ENCODE data around the gene E2F6. TPM values are rescaled to one million over a fixed set of nuclear protein-coding genes. Genes with fewer than 3 reads are reported as not detected.

The E2F6 gene
- 10 to 100 TPM; 29.4 to 46.1 (median 36.2) TPM for total RNA-seq

GRCh38 chr2:11465485-11466306 is at the start of gene E2F6:
E2F6 (minus strand) TSS chr2:11466161; CDS start chr2:11465879, 282 bp downstream.
- Histone ChIP-seq H3K36me3 (no peaks in the 10 kb centered on the region), H3K27ac (peak within 1 kb of the TSS; percentile 91 to 100 (median 98)), H3K4me3 (peak within 1 kb of the TSS; percentile 68 to 91 (median 80)), H3K9me3 (no peaks in the 10 kb centered on the region), H3K27me3 (no peaks in the 10 kb centered on the region), H3K4me1 (peaks cover 42 to 52% of the 10 kb centered on the region in 2 donors)
- TF ChIP-seq, protein P1, sequence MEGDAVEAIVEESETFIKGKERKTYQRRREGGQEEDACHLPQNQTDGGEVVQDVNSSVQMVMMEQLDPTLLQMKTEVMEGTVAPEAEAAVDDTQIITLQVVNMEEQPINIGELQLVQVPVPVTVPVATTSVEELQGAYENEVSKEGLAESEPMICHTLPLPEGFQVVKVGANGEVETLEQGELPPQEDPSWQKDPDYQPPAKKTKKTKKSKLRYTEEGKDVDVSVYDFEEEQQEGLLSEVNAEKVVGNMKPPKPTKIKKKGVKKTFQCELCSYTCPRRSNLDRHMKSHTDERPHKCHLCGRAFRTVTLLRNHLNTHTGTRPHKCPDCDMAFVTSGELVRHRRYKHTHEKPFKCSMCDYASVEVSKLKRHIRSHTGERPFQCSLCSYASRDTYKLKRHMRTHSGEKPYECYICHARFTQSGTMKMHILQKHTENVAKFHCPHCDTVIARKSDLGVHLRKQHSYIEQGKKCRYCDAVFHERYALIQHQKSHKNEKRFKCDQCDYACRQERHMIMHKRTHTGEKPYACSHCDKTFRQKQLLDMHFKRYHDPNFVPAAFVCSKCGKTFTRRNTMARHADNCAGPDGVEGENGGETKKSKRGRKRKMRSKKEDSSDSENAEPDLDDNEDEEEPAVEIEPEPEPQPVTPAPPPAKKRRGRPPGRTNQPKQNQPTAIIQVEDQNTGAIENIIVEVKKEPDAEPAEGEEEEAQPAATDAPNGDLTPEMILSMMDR (IDR thresholded peaks at IDR 0.05 in 4 of 5, conservative IDR thresholded peaks at IDR 0.05 in 1 of 5): peak in 1 of 5 experiments; percentile 17
- peak; percentile 93 to 94 for TF ChIP-seq POLR2A (IDR thresholded peaks at IDR 0.05)
- intact Hi-C loops (cut with DNase I; ENCODE audit: low total_unique reads): loop anchor here (5.0 to 10.0 kb wide), 2 partner anchors 279 to 313 kb away; partner anchors contain the start of gene LPIN1
- DNase-seq (peak; percentile 84 to 91), ATAC-seq (peak; percentile 84 to 86)
- in situ Hi-C loops (cut with MboI; ENCODE audit: low sequenced_read_pairs in 4 of 4): loop anchor here in 1 of 4 donors (25.0 kb wide), 1 partner anchor 322 kb away; no protein-coding TSS in a partner anchor

DNA sequence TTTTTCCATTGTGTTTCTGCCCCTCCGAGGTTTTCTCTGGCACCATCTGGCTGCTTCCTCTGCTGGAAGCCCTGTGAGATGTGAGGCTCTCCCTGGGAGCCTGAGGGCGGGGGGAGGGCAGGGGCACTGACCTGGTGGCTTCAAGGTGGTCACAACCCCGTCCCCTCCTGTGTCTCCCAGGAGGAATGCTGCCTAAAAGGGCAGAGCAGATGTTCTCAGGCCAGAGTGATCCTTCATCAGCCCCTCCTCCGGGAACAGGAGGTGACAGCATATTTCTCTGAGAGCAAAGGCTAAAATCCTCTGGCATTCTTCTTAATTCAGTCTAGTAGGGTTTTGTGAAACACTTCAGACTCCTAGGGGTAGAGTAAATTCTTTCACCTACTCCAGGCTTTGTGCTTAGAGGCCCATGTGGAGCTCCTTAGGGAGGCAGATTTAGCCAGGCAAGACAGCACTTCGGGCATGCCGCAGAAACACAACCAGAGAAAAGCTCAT is 49.6 kb upstream of the E2F6 start:
- Histone ChIP-seq H3K4me3 (no peak overlapping the region), H3K36me3 (no peaks in the 10 kb centered on the region), H3K4me1 (no peaks in the 10 kb centered on the region), H3K27me3 (no peaks in the 10 kb centered on the region), H3K27ac (no peak overlapping the region), H3K9me3 (no peaks in the 10 kb centered on the region)
- intact Hi-C loops (cut with DNase I; ENCODE audit: low total_unique reads) (no loop called here), in situ Hi-C loops (cut with MboI; ENCODE audit: low sequenced_read_pairs in 4 of 4) (no loop called here)
- DNase-seq (no peak), ATAC-seq (no peak)
- TF ChIP-seq POLR2A (IDR thresholded peaks at IDR 0.05): no peak
- TF ChIP-seq, protein P1 (IDR thresholded peaks at IDR 0.05 in 4 of 5, conservative IDR thresholded peaks at IDR 0.05 in 1 of 5): no peak

DNA sequence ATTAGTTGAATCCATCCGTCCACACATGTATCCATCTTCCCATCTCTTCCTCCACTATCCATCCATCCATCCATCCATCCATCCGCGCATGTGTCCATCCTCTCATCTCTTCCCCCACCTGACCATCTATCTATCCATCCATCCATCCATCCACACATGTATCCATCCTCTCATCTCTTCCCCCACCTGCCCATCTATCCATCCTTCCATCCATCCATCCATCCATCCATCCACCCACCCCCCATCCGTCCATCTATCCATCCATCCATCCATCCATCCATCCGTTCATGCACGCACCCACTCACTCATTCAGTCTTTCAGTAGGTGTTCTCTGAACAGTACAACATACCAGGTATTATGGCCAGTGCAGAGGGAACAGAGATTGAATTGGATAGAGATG is 48.9 kb upstream of the E2F6 start:
- TF ChIP-seq, protein P1 (IDR thresholded peaks at IDR 0.05 in 4 of 5, conservative IDR thresholded peaks at IDR 0.05 in 1 of 5): no peak
- TF ChIP-seq POLR2A (IDR thresholded peaks at IDR 0.05): no peak
- no peak overlapping the region for H3K27ac ChIP-seq
- no peaks in the 10 kb centered on the region for H3K27me3 ChIP-seq
- intact Hi-C loops (cut with DNase I; ENCODE audit: low total_unique reads): no loop called here
- in situ Hi-C loops (cut with MboI; ENCODE audit: low sequenced_read_pairs in 4 of 4): no loop called here
- ATAC-seq: no peak
- no peak overlapping the region for H3K4me3 ChIP-seq
- H3K4me1 ChIP-seq: no peaks in the 10 kb centered on the region
- no peaks in the 10 kb centered on the region for H3K36me3 ChIP-seq
- no peak for DNase-seq
- H3K9me3 ChIP-seq: no peaks in the 10 kb centered on the region

GRCh38 chr2:11514081-11514730 is 48.2 kb upstream of the E2F6 start:
- Histone ChIP-seq H3K9me3 (no peaks in the 10 kb centered on the region), H3K4me3 (no peak overlapping the region), H3K27ac (no peak overlapping the region), H3K36me3 (no peaks in the 10 kb centered on the region), H3K27me3 (no peaks in the 10 kb centered on the region), H3K4me1 (no peaks in the 10 kb centered on the region)
- TF ChIP-seq POLR2A (IDR thresholded peaks at IDR 0.05): no peak
- TF ChIP-seq, protein P1 (IDR thresholded peaks at IDR 0.05 in 4 of 5, conservative IDR thresholded peaks at IDR 0.05 in 1 of 5): no peak
- DNase-seq (no peak), ATAC-seq (no peak)
- in situ Hi-C loops (cut with MboI; ENCODE audit: low sequenced_read_pairs in 4 of 4) (no loop called here), intact Hi-C loops (cut with DNase I; ENCODE audit: low total_unique reads) (no loop called here)
